ENCODE data around the gene MLLT1. TPM values are rescaled to one million over a fixed set of nuclear protein-coding genes. Genes with fewer than 3 reads are reported as not detected.
A peak's percentile ranks its signal among the peaks of the same experiment; 100 is the strongest.

The MLLT1 gene
- total and polyA plus RNA-seq, 12 donors = 21.4 to 48.3 (median 31.7) TPM

DNA sequence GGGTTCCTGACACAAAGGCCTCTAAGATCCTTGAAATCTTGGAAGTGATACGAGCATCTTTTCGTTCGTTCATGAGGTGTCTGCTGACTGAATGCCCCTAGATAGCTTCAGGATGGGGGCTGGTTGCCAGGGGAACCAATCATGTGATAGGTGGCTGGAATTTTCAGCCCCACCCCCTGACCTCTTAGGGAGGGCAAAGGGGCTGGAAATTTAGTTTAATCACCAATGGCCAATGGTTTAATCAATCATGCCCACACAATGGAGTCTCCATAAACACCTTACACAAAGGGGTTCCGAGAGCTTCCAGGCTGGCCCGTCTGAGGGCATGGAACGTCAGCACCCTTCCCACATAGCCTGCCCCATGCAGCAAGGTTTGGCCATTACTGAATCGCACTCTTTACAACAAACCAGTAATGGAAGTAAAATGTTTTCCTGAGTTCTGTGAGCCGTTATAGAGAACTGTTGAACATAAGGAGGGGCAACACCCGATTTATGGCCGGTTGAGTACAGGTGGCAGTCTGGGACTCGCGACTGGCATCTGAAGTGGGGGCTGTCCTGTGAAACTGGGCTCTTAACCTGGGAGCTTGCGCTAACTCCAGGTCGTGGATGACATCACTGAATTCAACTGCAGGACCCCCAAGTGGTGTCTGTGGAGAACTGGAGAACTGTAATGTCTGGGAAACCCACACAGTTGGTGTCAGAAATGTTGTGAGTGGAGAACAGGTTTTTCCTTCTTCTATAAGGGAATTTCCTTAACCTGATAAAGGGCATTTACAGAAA is 25.6 kb downstream of the MLLT1 start:
- ATAC-seq = no peak
- WGBS, 2 donors = 88 to 92% methylated on average over 14 of the region's 14 CpGs
- no peak for DNase-seq
- TF ChIP-seq, protein P1, sequence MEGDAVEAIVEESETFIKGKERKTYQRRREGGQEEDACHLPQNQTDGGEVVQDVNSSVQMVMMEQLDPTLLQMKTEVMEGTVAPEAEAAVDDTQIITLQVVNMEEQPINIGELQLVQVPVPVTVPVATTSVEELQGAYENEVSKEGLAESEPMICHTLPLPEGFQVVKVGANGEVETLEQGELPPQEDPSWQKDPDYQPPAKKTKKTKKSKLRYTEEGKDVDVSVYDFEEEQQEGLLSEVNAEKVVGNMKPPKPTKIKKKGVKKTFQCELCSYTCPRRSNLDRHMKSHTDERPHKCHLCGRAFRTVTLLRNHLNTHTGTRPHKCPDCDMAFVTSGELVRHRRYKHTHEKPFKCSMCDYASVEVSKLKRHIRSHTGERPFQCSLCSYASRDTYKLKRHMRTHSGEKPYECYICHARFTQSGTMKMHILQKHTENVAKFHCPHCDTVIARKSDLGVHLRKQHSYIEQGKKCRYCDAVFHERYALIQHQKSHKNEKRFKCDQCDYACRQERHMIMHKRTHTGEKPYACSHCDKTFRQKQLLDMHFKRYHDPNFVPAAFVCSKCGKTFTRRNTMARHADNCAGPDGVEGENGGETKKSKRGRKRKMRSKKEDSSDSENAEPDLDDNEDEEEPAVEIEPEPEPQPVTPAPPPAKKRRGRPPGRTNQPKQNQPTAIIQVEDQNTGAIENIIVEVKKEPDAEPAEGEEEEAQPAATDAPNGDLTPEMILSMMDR (IDR thresholded peaks at IDR 0.05) = no peak
- H3K4me3 ChIP-seq = no peak overlapping the region
- H3K27ac ChIP-seq = no peak overlapping the region
- H3K9me3 ChIP-seq = no peaks in the 10 kb centered on the region
- H3K4me1 ChIP-seq = peaks cover 0 to 29% (median 14%) of the 10 kb centered on the region in 9 donors
- peaks cover 0 to 45% (median 7%) of the 10 kb centered on the region in 9 donors for H3K36me3 ChIP-seq
- intact Hi-C loops (cut with DNase I) = no loop called here
- H3K27me3 ChIP-seq = no peaks in the 10 kb centered on the region

GRCh38 chr19:6252066-6252465 is 27.7 kb downstream of the MLLT1 start:
- Histone ChIP-seq H3K4me3 (no peak overlapping the region), H3K27me3 (no peaks in the 10 kb centered on the region), H3K4me1 (peaks cover 0 to 42% (median 21%) of the 10 kb centered on the region in 9 donors), H3K36me3 (peaks cover 0 to 25% (median 0%) of the 10 kb centered on the region in 9 donors), H3K9me3 (peaks cover 0 to 1% (median 0%) of the 10 kb centered on the region in 11 donors), H3K27ac (peak overlapping the region in 1 of 10 donors; percentile 69)
- intact Hi-C loops (cut with DNase I) = no loop called here
- no peak for DNase-seq
- 92 to 98% methylated on average over 9 of the region's 9 CpGs for WGBS, 2 donors
- TF ChIP-seq, protein P1 (IDR thresholded peaks at IDR 0.05) = no peak
- peak in 1 of 8 donors; percentile 15 for ATAC-seq

GRCh38 chr19:6250909-6251308 is 28.9 kb downstream of the MLLT1 start:
- Histone ChIP-seq H3K36me3 (peaks cover 0 to 25% (median 0%) of the 10 kb centered on the region in 9 donors), H3K27me3 (no peaks in the 10 kb centered on the region), H3K4me1 (peaks cover 0 to 42% (median 21%) of the 10 kb centered on the region in 9 donors), H3K9me3 (peaks cover 0 to 6% (median 0%) of the 10 kb centered on the region in 11 donors), H3K4me3 (no peak overlapping the region), H3K27ac (peak overlapping the region in 1 of 10 donors; percentile 69)
- TF ChIP-seq, protein P1 (IDR thresholded peaks at IDR 0.05) = no peak
- WGBS, 2 donors = 89 to 94% methylated on average over 13 of the region's 13 CpGs
- ATAC-seq = no peak
- no peak for DNase-seq
- intact Hi-C loops (cut with DNase I) = no loop called here

GRCh38 chr19:6250024-6250615 is 29.7 kb downstream of the MLLT1 start:
- WGBS, 2 donors = 81 to 84% methylated on average over 4 of the region's 4 CpGs
- TF ChIP-seq, protein P1 (IDR thresholded peaks at IDR 0.05) = no peak
- H3K27ac ChIP-seq = peak overlapping the region in 2 of 10 donors; percentile 45 to 69

More at GRCh38 chr19:6250024-6250615, 29.7 kb downstream of the MLLT1 start:
- ATAC-seq = no peak
- Histone ChIP-seq H3K36me3 (peaks cover 0 to 17% (median 0%) of the 10 kb centered on the region in 9 donors), H3K27me3 (no peaks in the 10 kb centered on the region), H3K9me3 (peaks cover 0 to 8% (median 0%) of the 10 kb centered on the region in 11 donors), H3K4me3 (no peak overlapping the region), H3K4me1 (peaks cover 0 to 42% (median 21%) of the 10 kb centered on the region in 9 donors)
- intact Hi-C loops (cut with DNase I) = no loop called here
- DNase-seq = no peak
